ENCODE measurements around the gene TXLNG. TPM values are rescaled to one million over a fixed set of nuclear protein-coding genes. Genes with fewer than 3 reads are reported as not detected.

TXLNG gene
- total RNA-seq, 1 donor from 2014 or later: 13.9 TPM

DNA sequence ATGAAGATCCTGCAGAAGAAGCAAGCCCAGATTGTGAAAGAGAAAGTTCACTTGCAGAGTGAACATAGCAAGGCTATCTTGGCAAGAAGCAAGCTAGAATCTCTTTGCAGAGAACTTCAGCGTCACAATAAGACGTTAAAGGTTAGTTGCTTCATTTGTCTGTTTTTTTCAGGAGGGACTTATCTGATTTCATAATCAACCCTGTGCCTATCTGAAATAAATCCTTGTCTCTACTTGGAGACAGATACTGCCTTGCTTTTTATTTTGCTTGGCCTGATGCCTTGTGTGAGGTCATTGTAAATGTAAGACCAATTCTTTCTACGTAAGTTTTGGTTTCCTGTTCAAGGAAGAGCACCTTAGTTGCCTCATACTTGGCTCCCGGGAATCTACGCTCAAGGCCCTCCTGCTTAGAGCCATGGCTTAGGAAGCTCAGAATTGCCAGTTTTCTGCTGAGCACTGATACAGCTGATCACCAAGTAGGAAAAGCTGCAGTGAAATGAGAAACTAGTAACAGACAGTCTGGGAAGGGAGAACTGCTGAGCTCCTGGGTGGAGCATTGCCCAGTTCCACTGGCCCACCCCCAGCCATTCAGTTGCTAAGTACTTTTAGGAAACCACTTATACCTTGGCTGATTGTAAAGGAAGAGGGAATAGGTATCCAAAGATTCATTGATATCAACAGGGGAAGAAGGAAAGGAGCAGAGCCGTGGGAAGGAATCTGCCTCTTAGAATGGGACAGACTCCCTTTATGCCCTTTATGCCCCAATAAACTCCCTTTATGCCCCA lies 42.0 kb downstream of the TXLNG start:
- no peak for DNase-seq (ENCODE audit: extremely low spot score, unreplicated experiment)
- peaks cover 15% of the 10 kb centered on the region for H3K36me3 Mint-ChIP-seq (ENCODE audit: unreplicated experiment)

DNA sequence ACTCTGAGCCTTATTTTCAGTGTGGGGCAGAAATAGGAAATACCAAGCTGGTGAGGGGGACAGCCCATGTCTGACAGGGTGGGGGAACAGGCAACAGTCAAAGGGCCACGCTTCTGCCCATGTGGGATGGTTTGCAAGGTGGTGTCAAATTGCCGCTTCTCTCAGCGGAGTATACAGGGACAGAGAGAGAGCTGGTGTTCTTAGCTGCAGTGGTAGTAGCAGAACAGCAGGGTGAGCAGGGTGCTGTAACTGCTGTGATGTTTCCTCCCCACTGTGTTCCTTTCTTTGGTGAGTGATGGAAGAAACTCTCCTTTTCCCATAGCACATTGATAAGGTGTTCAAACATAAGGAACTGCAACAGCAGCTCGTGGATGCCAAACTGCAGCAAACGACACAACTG lies 46.0 kb downstream of the TXLNG start:
- peaks cover 57% of the 10 kb centered on the region for H3K4me1 Mint-ChIP-seq (ENCODE audit: unreplicated experiment)
- H3K27me3 Mint-ChIP-seq (ENCODE audit: unreplicated experiment): no peaks in the 10 kb centered on the region
- DNase-seq (ENCODE audit: extremely low spot score, unreplicated experiment): no peak
- no peak overlapping the region for H3K4me3 Mint-ChIP-seq (ENCODE audit: unreplicated experiment)
- TF ChIP-seq, protein P1, sequence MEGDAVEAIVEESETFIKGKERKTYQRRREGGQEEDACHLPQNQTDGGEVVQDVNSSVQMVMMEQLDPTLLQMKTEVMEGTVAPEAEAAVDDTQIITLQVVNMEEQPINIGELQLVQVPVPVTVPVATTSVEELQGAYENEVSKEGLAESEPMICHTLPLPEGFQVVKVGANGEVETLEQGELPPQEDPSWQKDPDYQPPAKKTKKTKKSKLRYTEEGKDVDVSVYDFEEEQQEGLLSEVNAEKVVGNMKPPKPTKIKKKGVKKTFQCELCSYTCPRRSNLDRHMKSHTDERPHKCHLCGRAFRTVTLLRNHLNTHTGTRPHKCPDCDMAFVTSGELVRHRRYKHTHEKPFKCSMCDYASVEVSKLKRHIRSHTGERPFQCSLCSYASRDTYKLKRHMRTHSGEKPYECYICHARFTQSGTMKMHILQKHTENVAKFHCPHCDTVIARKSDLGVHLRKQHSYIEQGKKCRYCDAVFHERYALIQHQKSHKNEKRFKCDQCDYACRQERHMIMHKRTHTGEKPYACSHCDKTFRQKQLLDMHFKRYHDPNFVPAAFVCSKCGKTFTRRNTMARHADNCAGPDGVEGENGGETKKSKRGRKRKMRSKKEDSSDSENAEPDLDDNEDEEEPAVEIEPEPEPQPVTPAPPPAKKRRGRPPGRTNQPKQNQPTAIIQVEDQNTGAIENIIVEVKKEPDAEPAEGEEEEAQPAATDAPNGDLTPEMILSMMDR (IDR thresholded peaks at IDR 0.05): no peak
- H3K36me3 Mint-ChIP-seq (ENCODE audit: unreplicated experiment): peaks cover 20% of the 10 kb centered on the region
- peak overlapping the region; percentile 74 for H3K27ac Mint-ChIP-seq (ENCODE audit: unreplicated experiment)
- H3K9me3 Mint-ChIP-seq (ENCODE audit: unreplicated experiment): no peaks in the 10 kb centered on the region

More for the DNA sequence above, 42.0 kb downstream of the TXLNG start:
- H3K27ac Mint-ChIP-seq (ENCODE audit: unreplicated experiment): peak overlapping the region; percentile 33
- no peaks in the 10 kb centered on the region for H3K27me3 Mint-ChIP-seq (ENCODE audit: unreplicated experiment)
- TF ChIP-seq, protein P1 (IDR thresholded peaks at IDR 0.05): no peak
- H3K9me3 Mint-ChIP-seq (ENCODE audit: unreplicated experiment): no peaks in the 10 kb centered on the region
- H3K4me3 Mint-ChIP-seq (ENCODE audit: unreplicated experiment): no peak overlapping the region
- H3K4me1 Mint-ChIP-seq (ENCODE audit: unreplicated experiment): peaks cover 26% of the 10 kb centered on the region

DNA sequence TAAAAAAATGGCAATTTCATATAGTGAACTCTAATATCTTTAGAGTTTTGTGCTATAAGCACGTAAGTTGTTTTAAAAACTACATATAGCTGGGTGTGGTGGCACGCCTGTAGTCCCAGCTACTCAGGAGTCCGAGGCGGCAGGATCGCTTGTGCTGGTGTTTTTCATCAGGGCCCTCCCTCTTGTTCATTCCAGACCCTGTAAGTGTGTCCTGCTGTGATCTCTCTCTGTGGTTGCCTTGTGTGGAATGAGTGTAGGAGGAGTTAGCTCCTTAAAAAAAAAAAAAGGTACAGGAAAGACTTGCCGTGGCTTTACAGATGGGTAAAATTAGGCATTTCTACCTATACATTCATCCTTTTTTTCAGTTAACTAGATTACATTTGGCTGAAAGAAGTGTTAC lies 48.5 kb downstream of the TXLNG start:
- peaks cover 16% of the 10 kb centered on the region for H3K36me3 Mint-ChIP-seq (ENCODE audit: unreplicated experiment)
- no peak for DNase-seq (ENCODE audit: extremely low spot score, unreplicated experiment)
- no peaks in the 10 kb centered on the region for H3K9me3 Mint-ChIP-seq (ENCODE audit: unreplicated experiment)
- H3K27ac Mint-ChIP-seq (ENCODE audit: unreplicated experiment): peak overlapping the region; percentile 86
- H3K27me3 Mint-ChIP-seq (ENCODE audit: unreplicated experiment): no peaks in the 10 kb centered on the region
- no peak overlapping the region for H3K4me3 Mint-ChIP-seq (ENCODE audit: unreplicated experiment)
- TF ChIP-seq, protein P1 (IDR thresholded peaks at IDR 0.05): no peak
- peaks cover 73% of the 10 kb centered on the region for H3K4me1 Mint-ChIP-seq (ENCODE audit: unreplicated experiment)

DNA sequence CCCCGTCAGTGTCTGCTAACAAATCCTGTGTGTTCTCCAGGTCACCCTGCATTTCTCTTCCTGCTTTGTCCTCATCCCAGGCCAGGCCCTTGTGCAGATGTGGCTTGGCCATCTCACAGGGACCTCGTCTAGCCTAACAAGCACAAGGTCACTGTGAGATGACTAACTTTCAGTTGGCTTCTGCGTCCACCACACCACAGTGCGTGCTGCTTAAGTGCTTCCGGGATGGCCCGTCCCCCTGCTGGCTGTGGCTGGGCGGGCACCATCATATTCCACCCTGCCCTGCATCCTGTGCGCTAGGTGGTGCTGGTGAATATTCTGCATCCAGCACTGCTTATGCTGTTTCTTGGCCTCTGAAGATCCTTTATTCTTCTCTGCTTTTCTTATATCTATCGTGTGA lies 50.1 kb downstream of the TXLNG start:
- H3K9me3 Mint-ChIP-seq (ENCODE audit: unreplicated experiment): no peaks in the 10 kb centered on the region
- H3K27ac Mint-ChIP-seq (ENCODE audit: unreplicated experiment): peak overlapping the region; percentile 15
- H3K4me1 Mint-ChIP-seq (ENCODE audit: unreplicated experiment): peaks cover 77% of the 10 kb centered on the region
- H3K27me3 Mint-ChIP-seq (ENCODE audit: unreplicated experiment): no peaks in the 10 kb centered on the region
- no peak for DNase-seq (ENCODE audit: extremely low spot score, unreplicated experiment)
- H3K36me3 Mint-ChIP-seq (ENCODE audit: unreplicated experiment): peaks cover 22% of the 10 kb centered on the region
- H3K4me3 Mint-ChIP-seq (ENCODE audit: unreplicated experiment): no peak overlapping the region
- TF ChIP-seq, protein P1 (IDR thresholded peaks at IDR 0.05): peak; percentile 46

DNA sequence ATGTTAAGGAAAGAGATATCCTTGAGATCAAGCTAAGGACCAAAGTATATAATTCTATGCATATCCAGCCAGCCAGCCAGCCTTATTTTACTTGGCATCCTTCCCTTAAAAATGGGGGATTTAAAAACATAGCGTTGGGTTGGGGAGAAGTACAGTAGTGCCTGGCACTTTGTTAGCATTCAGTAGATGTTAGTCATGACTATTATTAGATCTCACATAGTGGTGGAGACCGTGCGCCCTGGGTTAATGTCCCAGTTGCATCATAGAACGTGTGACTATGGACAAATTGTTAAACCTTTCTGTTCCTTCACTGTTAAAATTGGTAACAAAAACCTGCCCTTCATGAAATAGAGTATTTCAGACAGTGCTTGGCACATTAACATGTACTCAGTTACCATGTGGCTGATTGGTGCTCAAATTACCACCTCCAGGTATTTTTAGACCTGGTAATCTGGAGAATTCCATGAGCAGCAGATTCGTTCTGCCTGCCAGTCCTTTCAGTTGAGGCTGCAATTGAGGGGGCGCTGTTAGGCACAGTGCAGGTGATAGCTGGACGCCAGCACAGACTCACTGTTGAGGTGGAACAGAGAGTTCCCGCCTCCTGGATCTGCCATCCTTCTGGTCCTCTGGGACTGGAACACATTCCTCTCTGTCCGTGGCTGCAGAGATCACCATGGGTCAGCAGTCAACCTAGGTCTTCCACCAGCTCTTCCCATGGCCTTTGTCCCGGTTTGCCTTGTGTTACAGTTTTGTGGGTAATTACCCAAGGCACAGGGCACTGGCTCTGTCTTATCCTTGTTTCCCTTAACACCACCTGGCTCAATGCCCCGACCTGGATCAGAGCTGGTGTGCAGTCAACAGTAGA lies 52.2 kb downstream of the TXLNG start:
- no peak for DNase-seq (ENCODE audit: extremely low spot score, unreplicated experiment)
- TF ChIP-seq, protein P1 (IDR thresholded peaks at IDR 0.05): peak; percentile 17
- Mint-ChIP-seq H3K27ac (ENCODE audit: unreplicated experiment) (peak overlapping the region; percentile 89), H3K9me3 (ENCODE audit: unreplicated experiment) (no peaks in the 10 kb centered on the region), H3K4me1 (ENCODE audit: unreplicated experiment) (peaks cover 62% of the 10 kb centered on the region), H3K36me3 (ENCODE audit: unreplicated experiment) (peaks cover 33% of the 10 kb centered on the region), H3K27me3 (ENCODE audit: unreplicated experiment) (no peaks in the 10 kb centered on the region), H3K4me3 (ENCODE audit: unreplicated experiment) (peak overlapping the region; percentile 44)
